GM10266 (cell line): ENCODE measurements around the gene COPS3.

Experiments
- DNase-seq: peaks from one replicate; pipeline ENCODE4 v3.0.0; 2012; ENCODE audit errors: extremely low spot score
- CTCF ChIP-seq: IDR thresholded peaks from 2 replicates; pipeline ENCODE4 v1.5.1; 2012; ENCODE audit warnings: mild to moderate bottlenecking, low read depth; ENCODE audit not compliant: control insufficient read depth, insufficient read depth; ENCODE audit errors: missing control alignments

Gene COPS3

GRCh38 chr17:17225901-17226300 is 55.1 kb downstream of the COPS3 start:
- TF ChIP-seq CTCF = no peak
- no peak for DNase-seq

- DNase-seq = no peak
- TF ChIP-seq CTCF = no peak
Measured at GRCh38 chr17:17224137-17224536, 56.9 kb downstream of the COPS3 start.

DNA sequence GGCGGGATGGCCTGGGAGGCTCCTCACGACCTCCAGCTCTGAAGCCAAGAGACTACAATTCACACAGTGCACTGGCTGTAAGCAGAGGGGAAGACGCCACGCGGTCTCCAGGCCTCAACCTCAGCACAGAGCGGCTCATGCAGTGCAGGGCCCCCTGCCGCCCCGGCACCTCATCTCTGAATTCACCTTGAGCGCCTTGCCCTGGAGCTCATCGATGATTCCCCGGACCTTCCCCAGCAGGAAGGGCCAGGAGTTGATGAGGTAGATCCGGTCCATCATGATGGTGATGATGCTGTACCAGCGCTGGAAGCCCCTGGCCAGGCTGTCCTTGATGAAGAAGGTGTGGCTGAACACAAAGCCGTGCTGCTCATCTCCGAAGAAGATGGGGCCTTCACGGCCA is 57.3 kb downstream of the COPS3 start:
- no peak for DNase-seq
- TF ChIP-seq CTCF = no peak

DNA sequence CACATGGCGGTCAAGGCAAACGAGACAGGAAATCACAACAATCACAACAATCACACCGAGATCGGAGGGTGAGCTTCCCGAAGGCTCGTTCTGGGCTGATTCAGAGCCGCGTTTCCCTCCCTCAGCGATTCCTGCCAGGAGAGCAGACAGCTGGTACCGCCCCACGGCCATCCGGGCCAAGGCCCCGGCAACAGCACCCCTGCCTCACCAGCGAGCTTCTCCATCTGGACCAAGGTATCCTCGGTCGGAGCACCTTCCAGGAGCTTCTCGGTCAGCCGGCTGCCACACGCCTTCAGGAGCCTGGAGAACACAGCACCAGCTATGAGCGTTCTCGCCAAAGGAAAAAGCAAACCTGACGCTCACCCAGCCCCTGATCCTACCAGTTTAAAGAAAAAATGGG is 59.7 kb downstream of the COPS3 start:
- no peak for TF ChIP-seq CTCF

DNA sequence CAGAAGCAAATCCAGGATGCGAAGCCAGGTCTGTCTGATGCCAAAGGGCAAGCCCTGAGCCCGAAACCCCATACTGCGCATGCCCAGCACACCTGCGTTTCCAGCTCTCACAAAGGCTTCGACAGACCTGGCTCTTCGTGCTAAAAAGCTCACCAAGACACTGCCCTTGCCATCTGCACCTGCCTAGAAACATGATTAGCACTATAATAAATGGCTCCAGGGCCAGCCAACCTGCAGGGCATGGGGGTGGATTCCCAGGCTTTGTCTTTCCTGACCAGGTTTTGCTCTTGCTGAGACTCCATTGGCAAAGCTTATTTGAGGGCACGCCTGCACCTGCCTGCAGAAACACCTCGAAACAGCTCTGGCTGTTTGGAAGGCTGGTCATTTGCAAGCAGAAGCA is 60.5 kb downstream of the COPS3 start:
- no peak for TF ChIP-seq CTCF
- no peak for DNase-seq

More for the DNA sequence above, 59.7 kb downstream of the COPS3 start:
- no peak for DNase-seq

DNA sequence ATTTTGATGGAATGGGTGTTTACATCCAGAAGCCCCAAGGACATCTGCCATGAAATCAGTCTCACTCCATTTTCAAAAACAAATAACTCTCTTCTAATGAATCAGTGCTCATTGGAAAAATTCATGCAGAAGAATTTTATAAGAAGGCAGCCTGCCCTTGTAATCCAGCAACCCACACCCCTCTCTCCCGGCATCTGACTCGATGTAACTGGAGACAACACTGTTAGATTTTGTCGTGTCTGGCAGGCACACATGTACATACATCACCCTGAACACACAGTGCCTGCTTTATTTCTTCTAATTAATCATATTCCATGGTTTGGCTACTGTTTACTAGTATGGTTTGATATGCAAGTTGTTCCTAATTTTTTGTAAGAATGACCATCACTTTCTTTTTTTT is 63.1 kb downstream of the COPS3 start:
- no peak for DNase-seq
- TF ChIP-seq CTCF = no peak

- TF ChIP-seq CTCF = no peak
- DNase-seq = no peak
Measured at GRCh38 chr17:17216776-17217175, 64.3 kb downstream of the COPS3 start.

GRCh38 chr17:17216236-17216635 is 64.8 kb downstream of the COPS3 start:
- DNase-seq = no peak
- TF ChIP-seq CTCF = no peak
